GM06990 (cell line): ENCODE results near the gene PPP1R37.

ENCODE experiments used
- DNase-seq: peaks from one replicate; pipeline ENCODE4 v3.0.0-alpha.2; 2011; ENCODE audit not compliant: insufficient read length; ENCODE audit errors: extremely low read depth
- H3K27me3 ChIP-seq: replicated peaks from 2 replicates; pipeline ENCODE4 v1.6.0; 2011; ENCODE audit warnings: low read length; ENCODE audit not compliant: control insufficient read depth, insufficient read depth
- H3K36me3 ChIP-seq: 2 replicates; pipeline ENCODE4 v1.5.1; 2011; ENCODE audit warnings: low read length; ENCODE audit not compliant: control insufficient read depth, insufficient read depth
- H3K4me3 ChIP-seq: replicated peaks from 2 replicates; pipeline ENCODE4 v1.5.1; 2011; ENCODE audit warnings: low read depth, mild to moderate bottlenecking, control low read depth, low read length
- TF ChIP-seq, protein P1 (sequence below): IDR thresholded peaks from 2 replicates; pipeline ENCODE4 v1.5.1; 2011; ENCODE audit warnings: low read length, control low read depth, mild to moderate bottlenecking, inconsistent platforms; ENCODE audit not compliant: insufficient read depth, poor library complexity, severe bottlenecking

Gene PPP1R37

DNA sequence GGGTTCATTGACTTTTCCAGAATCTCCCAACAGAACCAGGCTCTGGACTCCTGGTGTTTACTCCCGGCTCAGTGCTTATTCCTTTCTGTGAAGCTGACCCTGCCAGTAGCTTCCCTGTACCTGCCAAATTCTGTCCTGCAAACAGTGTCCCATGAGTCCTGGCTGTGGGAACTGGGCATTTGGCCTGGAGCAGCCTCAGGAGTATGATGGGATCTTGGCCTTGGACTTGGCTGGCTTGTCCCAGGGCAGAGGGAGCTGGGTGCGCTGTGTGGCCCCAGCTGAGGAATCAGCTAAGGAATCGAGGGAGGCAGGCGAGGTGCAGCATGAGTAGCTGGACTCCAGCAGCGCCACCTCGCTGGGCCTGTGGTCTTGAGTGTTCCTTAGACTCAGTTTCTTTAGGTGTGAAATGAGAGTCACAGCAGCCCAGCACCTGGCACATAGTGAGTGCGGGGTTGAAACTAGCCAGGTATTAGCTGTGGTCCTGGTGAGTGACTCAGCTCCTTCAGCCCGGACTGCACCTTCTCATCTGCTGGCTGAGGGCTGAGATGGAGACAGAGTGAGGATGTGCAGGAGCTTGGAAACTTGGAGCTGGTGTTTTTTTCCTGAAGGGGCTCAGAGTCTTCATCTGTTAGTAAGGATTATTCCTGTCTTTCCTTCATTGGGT is 43.8 kb upstream of the PPP1R37 start:
- TF ChIP-seq, protein P1, sequence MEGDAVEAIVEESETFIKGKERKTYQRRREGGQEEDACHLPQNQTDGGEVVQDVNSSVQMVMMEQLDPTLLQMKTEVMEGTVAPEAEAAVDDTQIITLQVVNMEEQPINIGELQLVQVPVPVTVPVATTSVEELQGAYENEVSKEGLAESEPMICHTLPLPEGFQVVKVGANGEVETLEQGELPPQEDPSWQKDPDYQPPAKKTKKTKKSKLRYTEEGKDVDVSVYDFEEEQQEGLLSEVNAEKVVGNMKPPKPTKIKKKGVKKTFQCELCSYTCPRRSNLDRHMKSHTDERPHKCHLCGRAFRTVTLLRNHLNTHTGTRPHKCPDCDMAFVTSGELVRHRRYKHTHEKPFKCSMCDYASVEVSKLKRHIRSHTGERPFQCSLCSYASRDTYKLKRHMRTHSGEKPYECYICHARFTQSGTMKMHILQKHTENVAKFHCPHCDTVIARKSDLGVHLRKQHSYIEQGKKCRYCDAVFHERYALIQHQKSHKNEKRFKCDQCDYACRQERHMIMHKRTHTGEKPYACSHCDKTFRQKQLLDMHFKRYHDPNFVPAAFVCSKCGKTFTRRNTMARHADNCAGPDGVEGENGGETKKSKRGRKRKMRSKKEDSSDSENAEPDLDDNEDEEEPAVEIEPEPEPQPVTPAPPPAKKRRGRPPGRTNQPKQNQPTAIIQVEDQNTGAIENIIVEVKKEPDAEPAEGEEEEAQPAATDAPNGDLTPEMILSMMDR, result no peak
- no peak for DNase-seq
- no peaks in the 10 kb centered on the region for H3K27me3 ChIP-seq
- peaks cover 26% of the 10 kb centered on the region for H3K36me3 ChIP-seq
- no peak overlapping the region for H3K4me3 ChIP-seq

DNA sequence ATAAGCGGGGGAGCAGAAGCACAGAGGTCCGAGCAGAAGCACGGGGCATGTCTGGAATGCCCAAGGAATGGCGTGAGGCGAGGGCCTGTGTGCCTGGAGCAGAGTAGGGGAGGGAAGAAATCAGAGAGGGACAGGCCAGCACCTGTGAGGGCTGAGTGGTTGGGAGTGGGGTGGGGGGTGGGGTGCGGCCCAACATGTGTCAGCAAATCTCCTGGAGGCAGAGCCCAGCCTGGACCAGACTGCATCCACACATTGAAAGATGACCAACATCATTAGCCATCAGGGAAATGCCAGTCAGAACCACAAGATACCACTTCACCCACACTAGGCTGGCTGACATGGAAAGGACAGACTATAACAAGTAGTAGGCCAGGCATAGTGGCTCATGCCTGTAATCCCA is 42.9 kb upstream of the PPP1R37 start:
- H3K27me3 ChIP-seq, result no peaks in the 10 kb centered on the region
- no peak for DNase-seq
- TF ChIP-seq, protein P1, result no peak
- H3K4me3 ChIP-seq, result no peak overlapping the region
- peaks cover 25% of the 10 kb centered on the region for H3K36me3 ChIP-seq

DNA sequence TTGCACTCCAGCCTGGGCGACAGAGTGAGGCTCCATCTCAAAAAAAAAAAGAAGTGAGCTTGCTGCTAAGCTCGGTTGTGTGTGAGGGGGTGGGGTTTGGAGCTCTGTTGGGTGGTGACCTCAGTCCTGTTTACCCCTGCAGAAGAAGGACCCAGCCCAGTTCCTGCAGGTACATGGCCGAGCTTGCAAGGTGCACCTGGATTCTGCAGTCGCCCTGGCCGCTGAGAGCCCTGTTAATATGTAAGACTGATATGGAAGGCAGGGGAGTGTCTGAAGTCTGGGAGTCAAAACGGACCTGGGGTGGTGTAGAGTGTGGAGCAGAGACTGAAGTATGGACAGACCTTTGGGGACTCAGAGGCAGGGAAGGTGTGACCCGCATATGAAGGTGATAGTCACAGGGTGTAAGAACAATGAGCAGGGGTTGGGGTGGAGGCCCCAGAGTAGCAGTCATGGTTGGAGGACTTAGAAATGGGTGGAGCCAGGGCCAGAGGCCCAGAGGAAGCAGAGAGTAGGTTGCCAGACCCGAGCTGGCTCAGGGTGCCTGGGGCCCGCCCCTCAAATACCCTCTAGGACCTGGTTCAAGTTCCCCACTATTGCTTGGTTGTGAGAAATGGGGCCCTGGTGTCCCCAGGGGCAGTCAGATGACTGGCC is 40.9 kb upstream of the PPP1R37 start:
- DNase-seq, result no peak
- TF ChIP-seq, protein P1, result no peak
- H3K36me3 ChIP-seq, result peaks cover 30% of the 10 kb centered on the region
- no peak overlapping the region; the same call in 1 of the 2 replicates for H3K4me3 ChIP-seq
- H3K27me3 ChIP-seq, result no peaks in the 10 kb centered on the region

DNA sequence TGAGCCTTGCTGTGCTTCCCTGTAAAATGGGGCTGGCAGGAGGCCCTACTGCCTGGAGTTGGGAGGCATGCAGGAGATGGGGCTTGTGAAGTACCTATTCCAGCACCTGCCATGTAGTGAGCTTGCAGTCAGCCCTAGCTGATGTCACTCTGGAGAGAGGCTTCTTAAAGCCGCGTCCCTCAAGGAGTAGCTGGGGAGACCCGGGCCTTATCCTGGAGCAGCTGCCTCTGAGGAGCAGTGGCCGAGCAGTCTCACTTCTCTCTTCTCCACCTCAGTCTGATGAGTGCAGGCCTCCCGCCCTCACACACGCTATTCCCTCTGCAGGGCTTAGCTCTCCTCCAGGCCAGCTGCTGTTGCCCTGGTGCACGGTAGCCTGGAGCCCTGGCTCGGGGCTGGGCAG is 36.1 kb upstream of the PPP1R37 start:
- H3K4me3 ChIP-seq, result no peak overlapping the region
- no peaks in the 10 kb centered on the region for H3K27me3 ChIP-seq
- TF ChIP-seq, protein P1, result no peak
- H3K36me3 ChIP-seq, result peaks cover 61% of the 10 kb centered on the region
- DNase-seq, result no peak

DNA sequence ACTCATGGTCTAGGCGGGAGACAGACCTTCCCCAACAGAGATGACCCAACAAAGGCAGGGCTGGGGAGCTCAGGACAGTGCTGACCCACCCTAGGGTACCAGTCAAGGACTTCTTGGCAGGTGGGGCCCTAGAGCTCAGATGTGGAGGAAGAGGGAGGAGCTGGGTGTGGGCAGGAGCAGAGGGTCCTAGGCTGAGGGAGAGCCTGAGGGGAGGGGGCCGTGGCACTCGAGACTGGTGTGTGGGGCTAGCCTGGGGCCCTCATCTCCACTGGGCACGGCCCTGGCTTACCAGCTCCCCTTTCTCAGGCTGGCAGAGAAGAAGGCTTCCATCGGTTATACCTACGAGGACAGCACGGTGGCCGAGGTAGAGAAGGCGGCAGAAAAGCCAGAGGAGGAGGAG is 35.5 kb upstream of the PPP1R37 start:
- peaks cover 57% of the 10 kb centered on the region for H3K36me3 ChIP-seq
- no peaks in the 10 kb centered on the region for H3K27me3 ChIP-seq
- DNase-seq, result no peak
- TF ChIP-seq, protein P1, result no peak
- H3K4me3 ChIP-seq, result no peak overlapping the region
